Measurements from ENCODE around the gene MND1. TPM values are rescaled to one million over a fixed set of nuclear protein-coding genes. Genes with fewer than 3 reads are reported as not detected.

Gene MND1
- total RNA-seq, 6 experiments from 2014 or later: 0.22 to 1.8 (median 0.86) TPM; not detected in 1

GRCh38 chr4:153383131-153383530 lies 38.6 kb downstream of the MND1 start:
- no peak for DNase-seq
- no peak overlapping the region for H3K27ac ChIP-seq
- TF ChIP-seq POLR2A (IDR thresholded peaks at IDR 0.05): no peak
- no peak for TF ChIP-seq CTCF (IDR thresholded peaks at IDR 0.05)
- no peaks in the 10 kb centered on the region for H3K4me1 ChIP-seq
- no peak for ATAC-seq
- H3K36me3 ChIP-seq: no peaks in the 10 kb centered on the region
- no peaks in the 10 kb centered on the region for H3K9me3 ChIP-seq
- H3K27me3 ChIP-seq: no peaks in the 10 kb centered on the region
- intact Hi-C loops (cut with DNase I): no loop called here
- no peak overlapping the region for H3K4me3 ChIP-seq
- 79% methylated on average over 4 of the region's 4 CpGs for WGBS (ENCODE audit: insufficient coverage, low coverage, low lambda C conversion rate, missing lambda C conversion rate)

GRCh38 chr4:153384160-153384559 lies 39.7 kb downstream of the MND1 start:
- H3K4me1 ChIP-seq: no peaks in the 10 kb centered on the region
- H3K27me3 ChIP-seq: no peaks in the 10 kb centered on the region
- no peak overlapping the region for H3K4me3 ChIP-seq
- ATAC-seq: no peak
- H3K36me3 ChIP-seq: no peaks in the 10 kb centered on the region
- no peak for DNase-seq
- no peak for TF ChIP-seq POLR2A (IDR thresholded peaks at IDR 0.05)
- no peaks in the 10 kb centered on the region for H3K9me3 ChIP-seq
- 100% methylated on average over 1 of the region's 1 CpG for WGBS (ENCODE audit: insufficient coverage, low coverage, low lambda C conversion rate, missing lambda C conversion rate)
- no peak overlapping the region for H3K27ac ChIP-seq
- intact Hi-C loops (cut with DNase I): no loop called here

- intact Hi-C loops (cut with DNase I): no loop called here
- TF ChIP-seq POLR2A (IDR thresholded peaks at IDR 0.05) (no peak), CTCF (IDR thresholded peaks at IDR 0.05) (no peak)
- peak; percentile 55 to 97 (median 79) for ATAC-seq
- Histone ChIP-seq H3K4me3 (no peak overlapping the region), H3K27ac (no peak overlapping the region), H3K4me1 (no peaks in the 10 kb centered on the region), H3K9me3 (no peaks in the 10 kb centered on the region), H3K27me3 (no peaks in the 10 kb centered on the region), H3K36me3 (no peaks in the 10 kb centered on the region)
- 54% methylated on average over 2 of the region's 2 CpGs for WGBS (ENCODE audit: insufficient coverage, low coverage, low lambda C conversion rate, missing lambda C conversion rate)
- DNase-seq: no peak
These were observed 41.3 kb downstream of the MND1 start for GRCh38 chr4:153385784-153386183.

- no peak overlapping the region for H3K27ac ChIP-seq
- intact Hi-C loops (cut with DNase I): no loop called here
- H3K36me3 ChIP-seq: no peaks in the 10 kb centered on the region
- H3K9me3 ChIP-seq: no peaks in the 10 kb centered on the region
- ATAC-seq (no peak), DNase-seq (no peak)
- TF ChIP-seq POLR2A (IDR thresholded peaks at IDR 0.05) (no peak), CTCF (IDR thresholded peaks at IDR 0.05) (no peak)
- H3K4me1 ChIP-seq: no peaks in the 10 kb centered on the region
- 92% methylated on average over 4 of the region's 4 CpGs for WGBS (ENCODE audit: insufficient coverage, low coverage, low lambda C conversion rate, missing lambda C conversion rate)
- H3K4me3 ChIP-seq: no peak overlapping the region
- H3K27me3 ChIP-seq: no peaks in the 10 kb centered on the region
These were observed 43.5 kb downstream of the MND1 start for GRCh38 chr4:153387981-153388380.

- DNase-seq (no peak), ATAC-seq (no peak)
- no peak overlapping the region for H3K4me3 ChIP-seq
- H3K9me3 ChIP-seq: no peaks in the 10 kb centered on the region
- 82% methylated on average over 4 of the region's 6 CpGs for WGBS (ENCODE audit: insufficient coverage, low coverage, low lambda C conversion rate, missing lambda C conversion rate)
- H3K4me1 ChIP-seq: no peaks in the 10 kb centered on the region
- H3K27ac ChIP-seq: no peak overlapping the region
- TF ChIP-seq POLR2A (IDR thresholded peaks at IDR 0.05) (no peak), CTCF (IDR thresholded peaks at IDR 0.05) (no peak)
- intact Hi-C loops (cut with DNase I): no loop called here
- H3K36me3 ChIP-seq: no peaks in the 10 kb centered on the region
- H3K27me3 ChIP-seq: no peaks in the 10 kb centered on the region
These were observed 48.9 kb downstream of the MND1 start for GRCh38 chr4:153393397-153393796.

All from right lobe of liver (tissue), 6 donors.